Ishikawa (cell line): ENCODE results near the gene STOM.

Source experiments
- CEBPB ChIP-seq: IDR thresholded peaks from 2 replicates; pipeline ENCODE4 v1.6.1; 2012
- CREB1 ChIP-seq: IDR thresholded peaks from 2 replicates; pipeline ENCODE4 v1.6.1; 2012; ENCODE audit warnings: low read depth
- EGR1 ChIP-seq: IDR thresholded peaks from 2 replicates; pipeline ENCODE4 v1.6.1; 2012
- EP300 ChIP-seq: IDR thresholded peaks from 2 replicates; pipeline ENCODE4 v1.6.1; 2012; ENCODE audit warnings: borderline replicate concordance
- FOXM1 ChIP-seq: IDR thresholded peaks from 2 replicates; pipeline ENCODE4 v1.6.1; 2012; ENCODE audit warnings: low read depth, borderline replicate concordance
- MAX ChIP-seq: IDR thresholded peaks from 2 replicates; pipeline ENCODE4 v1.6.1; 2012
- NFIC ChIP-seq: IDR thresholded peaks from 2 replicates; pipeline ENCODE4 v1.6.1; 2012
- RAD21 ChIP-seq: IDR thresholded peaks from 2 replicates; pipeline ENCODE4 v1.6.1; 2012; ENCODE audit warnings: low read depth
- TAF1 ChIP-seq: IDR thresholded peaks from 2 replicates; pipeline ENCODE4 v1.6.1; 2012; ENCODE audit warnings: low read depth, mild to moderate bottlenecking
- TCF12 ChIP-seq: IDR thresholded peaks from 2 replicates; pipeline ENCODE4 v1.6.1; 2012; ENCODE audit warnings: low read depth
- YY1 ChIP-seq: IDR thresholded peaks from 2 replicates; pipeline ENCODE4 v1.6.1; 2012; ENCODE audit warnings: low read depth
- TF ChIP-seq, protein P1 (sequence below): IDR thresholded peaks from 2 replicates; pipeline ENCODE4 v1.6.1; 2012; ENCODE audit warnings: low read depth, mild to moderate bottlenecking

- TF ChIP-seq EP300 (no peak), CREB1 (no peak), TCF12 (no peak), FOXM1 (no peak), CEBPB (no peak), YY1 (no peak), MAX (no peak), NFIC (no peak), TAF1 (no peak), RAD21 (no peak), EGR1 (no peak)
- TF ChIP-seq, protein P1, sequence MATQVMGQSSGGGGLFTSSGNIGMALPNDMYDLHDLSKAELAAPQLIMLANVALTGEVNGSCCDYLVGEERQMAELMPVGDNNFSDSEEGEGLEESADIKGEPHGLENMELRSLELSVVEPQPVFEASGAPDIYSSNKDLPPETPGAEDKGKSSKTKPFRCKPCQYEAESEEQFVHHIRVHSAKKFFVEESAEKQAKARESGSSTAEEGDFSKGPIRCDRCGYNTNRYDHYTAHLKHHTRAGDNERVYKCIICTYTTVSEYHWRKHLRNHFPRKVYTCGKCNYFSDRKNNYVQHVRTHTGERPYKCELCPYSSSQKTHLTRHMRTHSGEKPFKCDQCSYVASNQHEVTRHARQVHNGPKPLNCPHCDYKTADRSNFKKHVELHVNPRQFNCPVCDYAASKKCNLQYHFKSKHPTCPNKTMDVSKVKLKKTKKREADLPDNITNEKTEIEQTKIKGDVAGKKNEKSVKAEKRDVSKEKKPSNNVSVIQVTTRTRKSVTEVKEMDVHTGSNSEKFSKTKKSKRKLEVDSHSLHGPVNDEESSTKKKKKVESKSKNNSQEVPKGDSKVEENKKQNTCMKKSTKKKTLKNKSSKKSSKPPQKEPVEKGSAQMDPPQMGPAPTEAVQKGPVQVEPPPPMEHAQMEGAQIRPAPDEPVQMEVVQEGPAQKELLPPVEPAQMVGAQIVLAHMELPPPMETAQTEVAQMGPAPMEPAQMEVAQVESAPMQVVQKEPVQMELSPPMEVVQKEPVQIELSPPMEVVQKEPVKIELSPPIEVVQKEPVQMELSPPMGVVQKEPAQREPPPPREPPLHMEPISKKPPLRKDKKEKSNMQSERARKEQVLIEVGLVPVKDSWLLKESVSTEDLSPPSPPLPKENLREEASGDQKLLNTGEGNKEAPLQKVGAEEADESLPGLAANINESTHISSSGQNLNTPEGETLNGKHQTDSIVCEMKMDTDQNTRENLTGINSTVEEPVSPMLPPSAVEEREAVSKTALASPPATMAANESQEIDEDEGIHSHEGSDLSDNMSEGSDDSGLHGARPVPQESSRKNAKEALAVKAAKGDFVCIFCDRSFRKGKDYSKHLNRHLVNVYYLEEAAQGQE, result no peak
Observed at GRCh38 chr9:121350036-121350435, 20.0 kb downstream of the STOM start.
